AG10803 (cell line): ENCODE measurements around the gene DNAL4.

Experiments
- DNase-seq: peaks from one replicate; pipeline ENCODE4 v3.0.0; 2010; ENCODE audit warnings: low read depth
- H3K4me3 ChIP-seq: 2 replicates; pipeline ENCODE4 v1.5.1; 2011; ENCODE audit warnings: mild to moderate bottlenecking, low read length, control low read depth
- CTCF ChIP-seq: conservative IDR thresholded peaks from 2 replicates; pipeline ENCODE4 v1.5.1; 2011; ENCODE audit warnings: mild to moderate bottlenecking, low read length, control low read depth, inconsistent platforms

DNAL4 gene

GRCh38 chr22:38839686-38840085 lies 45.7 kb upstream of the DNAL4 start:
- DNase-seq: no peak
- TF ChIP-seq CTCF: no peak
- H3K4me3 ChIP-seq: no peak overlapping the region

GRCh38 chr22:38837414-38837928 lies 43.5 kb upstream of the DNAL4 start:
- TF ChIP-seq CTCF: no peak
- no peak for DNase-seq
- no peak overlapping the region for H3K4me3 ChIP-seq

- H3K4me3 ChIP-seq: no peak overlapping the region
- DNase-seq: no peak
- no peak for TF ChIP-seq CTCF
These were observed 42.0 kb upstream of the DNAL4 start for GRCh38 chr22:38835888-38836301.

- TF ChIP-seq CTCF: no peak
- DNase-seq: no peak
- H3K4me3 ChIP-seq: no peak overlapping the region
These were observed 41.0 kb upstream of the DNAL4 start for GRCh38 chr22:38834991-38835390.

GRCh38 chr22:38834215-38834953 lies 40.4 kb upstream of the DNAL4 start:
- DNase-seq: no peak
- no peak for TF ChIP-seq CTCF
- H3K4me3 ChIP-seq: no peak overlapping the region

GRCh38 chr22:38833061-38833460 lies 39.1 kb upstream of the DNAL4 start:
- no peak overlapping the region for H3K4me3 ChIP-seq
- TF ChIP-seq CTCF: no peak
- no peak for DNase-seq
